Measurements from ENCODE around the gene ZMYND19. TPM values are rescaled to one million over a fixed set of nuclear protein-coding genes. Genes with fewer than 3 reads are reported as not detected.
A peak's percentile ranks its signal among the peaks of the same experiment; 100 is the strongest.

The ZMYND19 gene
- total and polyA plus RNA-seq, 2 of the 8 experiments (the other 6 are each of a cell fraction or from before 2014, with no cell fraction given): 42.4 to 58.7 TPM

- peaks cover 32% of the 10 kb centered on the region for H3K79me1 ChIP-seq (ENCODE audit: low read depth, low read length)
Measured at GRCh38 chr9:137586854-137587253, 3.5 kb downstream of the ZMYND19 start.

More at GRCh38 chr9:137586854-137587253, 3.5 kb downstream of the ZMYND19 start:
- Histone ChIP-seq H3K4me1 (replicated peaks in 1 of 4; ENCODE audit: control insufficient read depth in 3 of 4, insufficient read depth in 4 of 4, low read length in 3 of 4) (peaks cover 0 to 7% (median 5%) of the 10 kb centered on the region in 4 experiments; a peak in 5 of 7 replicates), H4K5ac (ENCODE audit: insufficient read length, low read depth, low read length) (no peak overlapping the region), H4K91ac (replicated peaks; ENCODE audit: insufficient read length, low read length) (no peak overlapping the region), H3K14ac (ENCODE audit: insufficient read length) (no peak overlapping the region), H3K18ac (ENCODE audit: extremely low read depth, low read length) (no peak overlapping the region), H2BK12ac (ENCODE audit: low read depth, low read length) (no peak overlapping the region), H4K8ac (ENCODE audit: extremely low read depth, insufficient read depth, low read length) (peak overlapping the region; percentile 72; the same call in 1 of the 2 replicates), H4K20me1 (replicated peaks in 1 of 2; ENCODE audit: control insufficient read depth in 1 of 2, insufficient read depth in 2 of 2, low read length in 2 of 2) (peaks cover 25 to 46% of the 10 kb centered on the region in 2 experiments), H3K4me2 (ENCODE audit: insufficient read depth in 1 of 2, low read depth in 2 of 2, low read length in 2 of 2) (no peak overlapping the region), H3K79me2 (ENCODE audit: control insufficient read depth in 1 of 2, insufficient read depth in 2 of 2, low read length in 2 of 2) (peaks cover 0 to 22% of the 10 kb centered on the region in 2 experiments; a peak in 2 of 4 replicates), H2BK20ac (ENCODE audit: low read length) (no peak overlapping the region), H2BK120ac (replicated peaks; ENCODE audit: low read depth, low read length) (no peak overlapping the region), H3K4ac (replicated peaks; ENCODE audit: insufficient read length, low read depth, low read length) (no peak overlapping the region), H2AK5ac (ENCODE audit: low read depth, low read length) (no peak overlapping the region), H2BK15ac (ENCODE audit: low read length) (no peak overlapping the region), H3K9ac (replicated peaks in 1 of 4; ENCODE audit: extremely low read depth in 1 of 4, low read depth in 3 of 4, low read length in 3 of 4) (no peak overlapping the region), H3K9me3 (ENCODE audit: insufficient read depth in 2 of 2, low read depth in 1 of 2, low read length in 1 of 2) (no peaks in the 10 kb centered on the region), H2BK5ac (ENCODE audit: low read depth, low read length) (no peak overlapping the region), H3K4me3 (ENCODE audit: extremely low read depth in 1 of 4, insufficient read depth in 2 of 4, low read depth in 3 of 4, low read length in 4 of 4) (no peak overlapping the region), H3K23ac (ENCODE audit: insufficient read length) (no peak overlapping the region), H3K36me3 (ENCODE audit: control insufficient read depth in 2 of 4, insufficient read depth in 4 of 4, low read length in 3 of 4) (peaks cover 29 to 59% (median 45%) of the 10 kb centered on the region in 4 experiments), H2AFZ (ENCODE audit: low read length) (no peak overlapping the region), H3K27ac (ENCODE audit: low read depth, low read length) (no peak overlapping the region), H3K23me2 (ENCODE audit: low read depth, low read length) (peaks cover 8% of the 10 kb centered on the region; the same call in 1 of the 2 replicates), H3K56ac (replicated peaks; ENCODE audit: insufficient read length, low read depth, low read length) (no peak overlapping the region), H3K27me3 (replicated peaks in 1 of 4; ENCODE audit: control insufficient read depth in 3 of 4, extremely low read depth in 1 of 4, insufficient read depth in 3 of 4, low read length in 3 of 4) (no peaks in the 10 kb centered on the region; a peak in 1 of 7 replicates)
- no peak for DNase-seq (ENCODE audit: low read depth in 1 of 2, low spot score in 2 of 2)
- TF ChIP-seq POLR2A (IDR thresholded peaks at IDR 0.05; ENCODE audit: control extremely low read depth in 1 of 2, low read depth in 2 of 2, low read length in 2 of 2) (no peak), HDAC2 (IDR thresholded peaks at IDR 0.05; ENCODE audit: borderline replicate concordance in 1 of 2, low read depth in 2 of 2, low read length in 2 of 2) (no peak), SIRT6 (IDR thresholded peaks at IDR 0.05; ENCODE audit: low read length) (no peak), POLR2AphosphoS5 (IDR thresholded peaks at IDR 0.05; ENCODE audit: low read depth, low read length) (no peak), JUND (IDR thresholded peaks at IDR 0.05; ENCODE audit: low read length) (no peak), ZNF274 (IDR thresholded peaks at IDR 0.05; ENCODE audit: borderline replicate concordance, extremely low read depth, low read length) (no peak), CREB1 (IDR thresholded peaks at IDR 0.05) (no peak), NRF1 (IDR thresholded peaks at IDR 0.05; ENCODE audit: low read depth, low read length) (no peak), RNF2 (IDR thresholded peaks at IDR 0.05; ENCODE audit: borderline replicate concordance, low read depth, low read length, missing control alignments, poor library complexity, severe bottlenecking) (no peak), TBP (IDR thresholded peaks at IDR 0.05; ENCODE audit: low read depth, low read length) (no peak), SRF (IDR thresholded peaks at IDR 0.05; ENCODE audit: low read depth, low read length) (no peak)
- 93% methylated on average over 12 of the region's 14 CpGs; no CpG with 5 or more reads in 1 of the 2 experiments for WGBS, 2 experiments (ENCODE audit: extremely low coverage in 1 of 2, insufficient coverage in 1 of 2, insufficient read length in 1 of 2, insufficient replicate concordance in 2 of 2, low coverage in 1 of 2, low lambda C conversion rate in 2 of 2, missing lambda C conversion rate in 1 of 2)
- POLR2A ChIA-PET (ENCODE audit: partially characterized antibody): interaction anchor here (1.1 kb wide), 1 partner anchor 18 kb away, joined by 3 read pairs; the partner anchor contains the start of gene ARRDC1
- FAIRE-seq: no peak
- CTCF ChIA-PET (ENCODE audit: partially characterized antibody): interaction anchor here (0.7 to 3.3 kb wide), 4 partner anchors 16 to 71 kb away, joined by 3 to 12 read pairs (median 4); no protein-coding TSS in a partner anchor

Data from H1 (cell line).